Kidney tubule cell (primary cell): ENCODE data around the gene COQ8A.
"Not testable (repeated sequence)": the region's sequence is repeated elsewhere in the genome, so short reads cannot be mapped to it uniquely, and the experiment has no call there.

Source experiments
- DNase-seq: peaks from one replicate; pipeline ENCODE4 v3.0.0-alpha.2; 2018; ENCODE audit warnings: low spot score

The COQ8A gene

GRCh38 chr1:226929260-226930111, 10.6 kb upstream of the COQ8A start:
- DNase-seq: not testable (repeated sequence)

- DNase-seq: no peak
Observed at GRCh38 chr1:226934483-226935237, 5.4 kb upstream of the COQ8A start.

- no peak for DNase-seq
Observed at GRCh38 chr1:226937940-226938725, 2.0 kb upstream of the COQ8A start.

GRCh38 chr1:226938903-226939437, 1.1 kb upstream of the COQ8A start:
- peak; percentile 42 for DNase-seq

- DNase-seq: peak; percentile 54
Observed at GRCh38 chr1:226939438-226940028, 561 bp upstream of the COQ8A start.

GRCh38 chr1:226940806-226941067, 643 bp downstream of the COQ8A start:
- DNase-seq: no peak

- DNase-seq: no peak
Observed at GRCh38 chr1:226942392-226942791, 2.3 kb downstream of the COQ8A start.

- no peak for DNase-seq
Observed at GRCh38 chr1:226943156-226943555, 3.1 kb downstream of the COQ8A start.

GRCh38 chr1:226943927-226944326, 3.8 kb downstream of the COQ8A start:
- DNase-seq: no peak

- peak; percentile 63 for DNase-seq
Observed at GRCh38 chr1:226945106-226945857, 5.2 kb downstream of the COQ8A start.

GRCh38 chr1:226945858-226946245, 5.8 kb downstream of the COQ8A start:
- DNase-seq: no peak

- DNase-seq: no peak
Observed at GRCh38 chr1:226946285-226946684, 6.2 kb downstream of the COQ8A start.

GRCh38 chr1:226946841-226947240, 6.7 kb downstream of the COQ8A start:
- DNase-seq: no peak

GRCh38 chr1:226948051-226948450, 8.0 kb downstream of the COQ8A start:
- DNase-seq: no peak

- DNase-seq: no peak
Observed at GRCh38 chr1:226948480-226948879, 8.4 kb downstream of the COQ8A start.

GRCh38 chr1:226948996-226949395, 8.9 kb downstream of the COQ8A start:
- DNase-seq: no peak

GRCh38 chr1:226949401-226949800, 9.3 kb downstream of the COQ8A start:
- DNase-seq: no peak

- DNase-seq: no peak
Observed at GRCh38 chr1:226950316-226950715, 10.2 kb downstream of the COQ8A start.

- DNase-seq: no peak
Observed at GRCh38 chr1:226950871-226951270, 10.8 kb downstream of the COQ8A start.

- no peak for DNase-seq
Observed at GRCh38 chr1:226951286-226952117, 11.4 kb downstream of the COQ8A start.

- DNase-seq: no peak
Observed at GRCh38 chr1:226952118-226952441, 12.0 kb downstream of the COQ8A start.
